ENCODE results near the gene GIMAP7.
"Not testable (repeated sequence)": the region's sequence is repeated elsewhere in the genome, so short reads cannot be mapped to it uniquely, and the experiment has no call there.

GIMAP7 gene

DNA sequence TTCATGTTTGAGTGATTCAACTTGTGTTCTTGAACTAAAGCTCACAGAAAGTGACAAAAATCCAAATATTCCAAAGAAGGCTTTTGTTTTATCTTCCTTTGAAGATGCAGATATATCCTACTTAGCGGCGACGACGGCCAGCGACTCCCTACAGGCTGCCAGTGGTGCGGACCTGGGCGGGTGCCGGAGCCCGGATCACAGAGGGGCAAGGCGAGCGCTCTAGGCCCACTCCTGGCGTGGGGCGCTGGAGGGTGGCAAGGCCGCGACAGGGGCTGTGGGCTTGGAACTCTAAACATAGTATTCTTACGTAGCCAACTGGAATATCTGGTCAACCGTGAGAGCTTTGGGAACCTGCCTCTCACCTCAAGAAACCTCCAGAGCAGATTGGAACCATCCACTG is 914 bp upstream of the GIMAP7 start:
- no peak for DNase-seq (ENCODE audit: low read depth in 2 of 2)

DNA sequence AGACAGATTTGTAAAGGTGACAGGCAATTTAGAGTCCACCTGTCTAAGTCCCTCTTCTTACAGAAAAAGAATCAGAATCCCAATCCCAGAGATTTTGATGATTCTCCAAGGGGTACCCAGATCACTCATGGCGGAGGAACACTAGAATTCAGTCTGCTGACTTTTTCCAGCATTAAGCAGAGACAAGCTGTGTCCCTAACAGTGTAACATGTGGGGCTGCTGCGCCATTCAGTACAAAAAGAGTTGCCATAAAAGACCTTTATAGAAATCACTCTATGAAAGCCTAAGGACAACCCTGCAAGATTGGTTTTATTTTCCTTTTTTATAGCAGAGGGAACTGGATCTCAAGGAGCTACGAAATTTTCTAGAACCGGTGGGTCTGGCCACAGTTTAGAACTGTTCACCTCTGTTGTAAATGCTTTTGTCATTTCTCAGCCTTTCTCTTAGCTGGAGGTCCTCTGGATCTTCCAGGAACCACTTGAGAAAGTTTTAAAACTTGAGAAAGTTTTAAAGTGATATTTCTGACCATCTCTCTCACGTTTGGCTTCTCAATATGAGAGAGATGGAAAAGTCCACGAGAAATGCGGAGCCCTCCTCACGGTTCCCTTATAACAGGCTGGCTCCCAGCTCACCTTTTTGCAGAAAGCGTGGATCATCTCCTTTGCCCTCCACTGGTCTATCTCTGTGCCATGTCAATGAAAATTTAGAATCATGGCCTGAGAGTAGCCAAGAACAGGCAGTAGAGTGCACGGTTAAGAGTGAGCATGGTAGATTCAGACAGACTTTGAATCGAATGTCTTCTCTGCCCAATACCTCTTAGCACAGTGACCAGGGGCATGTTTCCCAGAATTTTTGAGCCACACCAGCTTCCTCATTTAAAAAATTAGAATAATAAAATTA is 826 bp downstream of the GIMAP7 start:
- no peak for DNase-seq (ENCODE audit: low read depth in 2 of 2)

- no peak for DNase-seq (ENCODE audit: low read depth in 2 of 2)
Measured at GRCh38 chr7:150516956-150517745, 2.5 kb downstream of the GIMAP7 start.

DNA sequence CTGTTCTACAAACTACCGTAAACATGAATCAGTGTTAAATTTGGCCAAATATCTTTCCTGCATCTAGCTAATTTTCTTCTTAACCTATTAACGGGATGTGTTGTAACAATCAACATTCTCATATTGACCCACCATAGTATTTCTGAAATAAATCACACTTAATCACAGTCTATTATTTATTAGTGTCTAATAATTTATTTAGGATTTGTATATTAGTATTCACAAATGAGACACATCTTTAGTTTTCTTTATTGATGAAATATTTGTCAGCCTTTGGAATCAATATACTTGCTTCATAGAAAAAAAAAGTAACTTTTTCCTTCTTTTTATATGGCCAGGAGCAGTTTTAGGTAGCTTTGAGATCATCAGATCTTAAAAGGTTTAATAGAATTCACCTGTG is 4.6 kb downstream of the GIMAP7 start:
- DNase-seq (ENCODE audit: low read depth in 2 of 2) = no peak

DNA sequence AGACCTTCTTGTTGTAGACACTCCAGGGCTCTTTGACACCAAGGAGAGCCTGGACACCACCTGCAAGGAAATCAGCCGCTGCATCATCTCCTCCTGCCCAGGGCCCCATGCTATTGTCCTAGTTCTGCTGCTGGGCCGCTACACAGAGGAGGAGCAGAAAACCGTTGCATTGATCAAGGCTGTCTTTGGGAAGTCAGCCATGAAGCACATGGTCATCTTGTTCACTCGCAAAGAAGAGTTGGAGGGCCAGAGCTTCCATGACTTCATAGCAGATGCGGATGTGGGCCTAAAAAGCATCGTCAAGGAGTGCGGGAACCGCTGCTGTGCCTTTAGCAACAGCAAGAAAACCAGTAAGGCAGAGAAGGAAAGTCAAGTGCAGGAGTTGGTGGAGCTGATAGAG is 5.5 kb downstream of the GIMAP7 start:
- DNase-seq (ENCODE audit: low read depth in 2 of 2) = no peak

- DNase-seq (ENCODE audit: low read depth in 2 of 2) = not testable (repeated sequence)
Measured at GRCh38 chr7:150522931-150523330, 8.3 kb downstream of the GIMAP7 start.

DNA sequence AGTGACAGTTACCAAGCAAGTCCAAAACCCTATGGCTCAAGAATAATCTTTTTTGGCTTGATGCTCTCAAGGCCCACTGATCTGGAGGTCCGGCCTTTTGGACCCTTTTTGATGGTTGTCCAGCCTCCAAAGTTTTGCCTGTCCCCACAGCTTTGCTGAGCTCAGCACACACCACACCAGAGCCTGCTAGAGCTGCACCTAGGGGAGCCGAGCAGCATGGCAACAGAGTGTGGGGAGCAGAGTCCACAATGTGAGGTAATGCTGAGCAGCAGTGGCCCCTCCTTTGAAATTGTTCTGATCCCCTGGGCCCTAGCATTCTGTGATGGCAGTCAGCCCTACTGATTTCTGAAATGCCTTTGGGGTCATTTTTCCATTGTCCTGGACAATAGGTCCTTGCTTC is 9.3 kb downstream of the GIMAP7 start:
- no peak for DNase-seq (ENCODE audit: low read depth in 2 of 2)

- no peak for DNase-seq (ENCODE audit: low read depth in 2 of 2)
Measured at GRCh38 chr7:150531704-150532103, 17.0 kb downstream of the GIMAP7 start.

DNA sequence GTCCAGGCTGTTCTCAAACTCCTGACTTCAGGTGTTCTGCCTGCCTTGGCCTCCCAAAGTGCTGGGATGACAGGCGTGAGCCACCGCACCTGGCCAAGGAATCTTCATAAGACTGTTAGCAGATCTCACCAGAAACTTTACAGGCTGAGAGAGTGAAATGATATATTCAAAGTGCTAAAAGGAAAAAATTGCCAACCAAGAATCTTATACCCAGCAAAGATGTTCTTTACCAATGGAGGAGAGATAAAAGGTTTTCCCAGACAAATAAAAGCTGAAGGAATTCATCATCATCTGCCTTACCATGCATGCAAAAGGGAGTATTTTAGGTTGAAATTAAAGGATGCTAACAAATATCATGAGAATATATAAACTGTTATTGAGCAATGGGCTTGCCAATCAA is 23.6 kb downstream of the GIMAP7 start:
- no peak for DNase-seq (ENCODE audit: low read depth in 2 of 2)

- DNase-seq (ENCODE audit: low read depth in 2 of 2) = no peak
Measured at GRCh38 chr7:150553163-150553562, 38.5 kb downstream of the GIMAP7 start.

DNA sequence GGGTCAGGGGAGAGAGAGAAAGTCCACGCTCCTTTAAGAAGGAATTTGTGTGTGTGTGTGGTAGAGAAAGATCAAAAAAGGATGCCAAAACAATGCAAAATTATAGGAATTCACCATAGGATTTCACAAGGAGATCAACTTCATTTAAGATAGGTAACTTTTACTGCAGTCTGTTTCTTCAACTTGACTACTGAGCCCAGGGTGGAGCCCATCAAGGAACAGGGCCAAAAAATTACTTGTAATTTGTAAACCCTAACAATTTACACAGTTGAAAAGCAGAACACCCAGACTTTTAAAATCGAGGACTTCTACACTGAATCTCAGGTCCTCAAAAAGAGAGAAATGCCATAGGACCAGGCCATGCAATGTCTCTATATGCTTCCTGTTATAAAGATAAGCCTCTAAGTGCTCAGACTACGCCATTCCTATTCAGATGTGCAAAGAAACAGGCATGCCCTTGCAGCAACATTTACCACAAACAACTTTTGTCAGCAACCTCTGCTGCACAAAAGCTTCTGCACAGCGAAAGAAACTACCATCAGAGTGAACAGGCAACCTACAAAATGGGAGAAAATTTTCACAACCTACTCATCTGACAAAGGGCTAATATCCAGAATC is 42.0 kb downstream of the GIMAP7 start:
- DNase-seq (ENCODE audit: low read depth in 2 of 2) = no peak

GRCh38 chr7:150560486-150560885 is 45.8 kb downstream of the GIMAP7 start:
- DNase-seq (ENCODE audit: low read depth in 2 of 2) = no peak

DNA sequence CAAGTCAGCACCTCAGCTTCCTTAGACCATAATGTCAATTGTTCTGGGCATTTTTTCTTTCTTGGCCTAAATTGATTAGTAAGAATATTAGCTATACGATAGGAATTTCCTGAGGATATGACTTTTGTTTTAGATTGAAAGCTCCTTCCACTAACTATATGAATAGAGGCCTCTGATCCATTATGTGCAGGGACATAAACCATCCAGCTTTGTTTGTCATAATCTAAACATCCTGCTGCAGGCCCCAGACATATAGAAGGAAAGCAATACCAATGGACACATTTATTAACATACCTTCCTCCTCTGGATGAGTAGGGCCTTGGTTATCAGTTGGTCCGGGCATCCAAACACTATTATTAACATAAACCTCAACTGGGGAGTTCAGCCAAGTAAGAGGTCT is 48.2 kb downstream of the GIMAP7 start:
- DNase-seq (ENCODE audit: low read depth in 2 of 2) = no peak

- DNase-seq (ENCODE audit: low read depth in 2 of 2) = no peak
Measured at GRCh38 chr7:150564006-150564405, 49.3 kb downstream of the GIMAP7 start.

DNA sequence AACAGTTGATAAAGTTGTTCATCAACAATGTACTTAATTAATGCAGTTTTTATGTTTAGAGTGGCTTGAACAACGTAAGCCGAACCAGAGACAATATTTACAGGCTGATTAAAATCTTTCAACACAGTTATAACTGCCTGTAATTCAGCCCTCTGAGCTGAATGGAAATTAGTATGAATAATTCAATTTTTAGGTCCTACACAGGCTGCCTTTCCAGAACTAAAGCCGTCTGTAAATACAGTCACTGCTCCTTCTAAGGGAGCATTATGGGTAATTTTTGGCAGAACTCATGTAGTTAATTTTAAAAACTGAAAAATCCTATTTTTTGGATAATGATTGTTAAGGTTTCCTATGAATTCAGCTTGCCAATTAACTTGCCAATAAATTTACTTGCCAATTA is 49.9 kb downstream of the GIMAP7 start:
- DNase-seq (ENCODE audit: low read depth in 2 of 2) = no peak

- no peak for DNase-seq (ENCODE audit: low read depth in 2 of 2)
Measured at GRCh38 chr7:150565239-150565638, 50.6 kb downstream of the GIMAP7 start.

DNA sequence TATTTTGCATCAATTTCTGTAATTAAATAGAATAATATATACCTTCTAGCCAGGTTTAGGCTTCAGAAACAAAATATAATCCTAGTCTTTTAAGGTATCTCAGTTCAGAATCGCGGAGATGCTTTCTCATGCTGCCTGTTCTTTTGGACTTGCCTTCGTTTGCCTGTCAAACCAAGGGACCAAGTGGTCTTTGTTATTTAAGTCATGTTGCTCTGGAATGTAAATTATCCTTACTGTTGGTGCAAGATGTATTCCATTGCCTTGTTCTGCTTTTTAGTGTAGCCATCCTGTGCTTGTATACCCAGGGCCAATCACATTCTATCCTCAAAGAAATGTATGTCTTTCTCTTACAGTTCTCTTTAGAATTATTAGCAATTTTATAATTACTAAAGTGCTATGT is 51.5 kb downstream of the GIMAP7 start:
- DNase-seq (ENCODE audit: low read depth in 2 of 2) = no peak

DNA sequence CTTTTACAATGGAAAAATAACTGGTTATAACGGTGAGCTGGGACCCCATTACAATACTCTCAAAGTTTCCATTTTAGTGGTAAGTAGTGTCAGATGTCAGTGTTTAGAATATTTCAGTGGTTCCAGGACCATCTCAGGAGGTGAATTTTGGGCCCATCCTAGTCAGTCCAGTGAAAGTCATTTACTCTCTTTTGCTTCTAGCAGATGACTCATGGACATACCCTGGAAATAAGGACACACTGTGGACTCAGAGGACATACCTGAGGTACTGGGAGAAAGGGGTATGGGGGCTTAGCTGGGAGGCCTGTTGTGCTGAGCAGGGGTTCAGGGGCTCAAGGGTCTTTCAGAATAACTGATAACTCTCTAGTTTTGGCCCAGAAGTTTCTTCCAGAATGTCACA is 51.9 kb downstream of the GIMAP7 start:
- no peak for DNase-seq (ENCODE audit: low read depth in 2 of 2)

DNA sequence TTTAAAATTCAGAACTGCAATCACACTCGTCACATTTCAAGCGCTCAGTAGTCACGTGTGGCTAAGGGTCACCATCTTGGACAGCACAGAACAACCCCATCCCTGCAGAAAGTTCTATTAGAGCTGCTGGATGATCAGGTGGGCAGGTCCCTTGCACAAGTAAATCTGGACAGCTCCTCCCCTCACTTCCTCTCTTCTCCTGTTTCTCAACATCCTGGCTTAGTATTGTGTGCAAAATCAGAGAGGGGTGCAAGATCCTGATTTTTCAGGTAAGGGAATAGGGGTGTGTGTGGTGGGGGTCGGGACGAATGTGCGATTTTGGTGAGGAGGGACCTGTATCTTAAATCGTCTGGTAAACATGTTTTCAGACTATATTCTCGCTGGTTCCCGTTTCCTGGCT is 52.5 kb downstream of the GIMAP7 start, which contains the start of gene GIMAP4:
TSS of gene GIMAP4 (plus strand) at position 222 of the 400 bp plus-strand sequence. CDS start 2,512 bp downstream, outside the sequence.
- DNase-seq (ENCODE audit: low read depth in 2 of 2) = no peak

- no peak for DNase-seq (ENCODE audit: low read depth in 2 of 2)
Measured at GRCh38 chr7:150567871-150568301, 53.2 kb downstream of the GIMAP7 start.

DNA sequence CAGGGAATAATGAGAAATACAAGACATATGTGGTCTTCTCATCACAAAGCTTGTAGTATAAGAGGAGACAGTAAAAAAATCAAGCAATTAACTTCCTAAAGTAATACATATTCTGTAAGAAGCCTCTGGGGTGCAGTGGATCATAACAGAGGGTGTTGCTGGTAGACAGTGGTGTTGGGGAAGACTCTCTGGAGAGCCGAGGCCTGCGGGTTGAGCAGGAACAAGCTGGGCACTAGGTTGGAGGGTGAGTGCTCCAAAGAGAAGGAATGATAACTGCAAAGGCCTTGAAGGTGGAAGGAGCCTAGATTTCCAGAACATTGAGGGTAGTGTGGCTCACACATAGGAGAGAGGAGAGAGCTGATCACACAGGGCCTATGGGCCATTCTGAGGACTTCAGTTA is 54.0 kb downstream of the GIMAP7 start:
- no peak for DNase-seq (ENCODE audit: low read depth in 2 of 2)

- no peak for DNase-seq (ENCODE audit: low read depth in 2 of 2)
Measured at GRCh38 chr7:150569245-150569955, 54.7 kb downstream of the GIMAP7 start.
